Muscle of arm (tissue), 12 donors: Measurements from ENCODE around the gene ANKRD28. TPM values are rescaled to one million over a fixed set of nuclear protein-coding genes. Genes with fewer than 3 reads are reported as not detected.

Experiments
- DNase-seq: peaks from one replicate; pipeline ENCODE4 v3.0.0-alpha.2; 2013
- polyA plus RNA-seq, 12 donors: library from polyadenylated mRNA; unstranded; fragments of 120-200 nt; gene quantifications; one replicate each; pipeline ENCODE4 v1.2.1, GENCODE V29; 2013; ENCODE audit not compliant: insufficient read length in 12 of 12

Gene ANKRD28
- polyA plus RNA-seq, 12 donors: 21.5 to 42.9 (median 30.1) TPM; not detected in 1

- DNase-seq: no peak
These were observed 73.3 kb downstream of the ANKRD28 start for GRCh38 chr3:15724446-15724845.

DNA sequence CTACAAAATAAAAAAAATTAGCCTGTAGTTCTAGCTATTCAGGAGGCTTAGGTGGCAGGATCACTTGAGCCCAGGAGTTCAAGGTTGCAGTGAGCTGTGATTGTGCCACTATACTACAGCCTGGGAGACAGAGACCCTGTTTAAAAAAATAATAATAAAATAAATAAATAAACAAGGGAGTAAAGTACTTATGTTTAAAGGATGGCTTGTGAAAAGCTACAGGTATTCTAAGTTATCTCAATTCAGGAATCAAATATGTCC is 74.2 kb downstream of the ANKRD28 start:
- no peak for DNase-seq

GRCh38 chr3:15722877-15723623 is 74.7 kb downstream of the ANKRD28 start:
- no peak for DNase-seq

GRCh38 chr3:15716178-15716577 is 81.6 kb downstream of the ANKRD28 start:
- DNase-seq: no peak

DNA sequence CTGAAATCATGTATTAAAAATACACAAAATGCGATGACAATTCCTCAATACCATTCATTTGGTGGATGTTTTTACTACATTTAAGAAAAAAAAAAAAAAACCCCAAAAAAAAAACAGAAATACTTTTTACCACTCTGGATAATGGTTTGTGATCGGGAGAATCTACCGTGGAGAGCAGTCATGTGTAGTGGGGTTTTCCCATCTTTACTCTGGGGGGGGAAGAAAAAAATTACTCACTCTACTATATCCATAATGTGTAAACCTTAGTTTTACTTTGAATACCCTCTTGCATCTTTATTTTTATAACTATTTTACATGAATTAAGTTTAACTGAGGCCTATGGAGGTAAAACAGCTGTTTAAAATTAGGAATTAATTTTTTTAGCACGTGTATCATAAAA is 83.3 kb downstream of the ANKRD28 start:
- no peak for DNase-seq

DNA sequence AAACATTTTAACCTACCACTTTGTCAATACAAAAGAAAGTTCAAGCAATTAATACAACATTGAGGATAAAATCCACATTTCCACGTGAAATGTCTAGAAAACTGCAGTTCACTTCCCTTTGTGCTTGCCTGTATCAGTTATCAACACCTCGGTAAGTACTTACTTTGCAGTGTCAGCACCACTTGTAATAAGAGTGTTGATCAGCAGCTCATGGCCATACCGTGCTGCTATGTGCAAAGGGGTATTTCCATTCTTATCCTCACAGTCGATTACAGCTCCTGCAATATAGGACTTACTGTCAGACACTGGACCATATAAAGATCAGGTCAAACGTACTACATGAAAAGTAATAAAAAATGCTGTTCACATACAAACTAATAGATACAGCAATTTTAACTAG is 84.4 kb downstream of the ANKRD28 start:
- no peak for DNase-seq

- no peak for DNase-seq
These were observed 86.5 kb downstream of the ANKRD28 start for GRCh38 chr3:15711281-15711680.

GRCh38 chr3:15708882-15709677 is 88.7 kb downstream of the ANKRD28 start:
- DNase-seq: no peak

- DNase-seq: no peak
These were observed 90.0 kb downstream of the ANKRD28 start for GRCh38 chr3:15707779-15708178.

GRCh38 chr3:15703346-15703745 is 94.4 kb downstream of the ANKRD28 start:
- no peak for DNase-seq

- DNase-seq: no peak
These were observed 103.2 kb downstream of the ANKRD28 start for GRCh38 chr3:15694628-15695027.

GRCh38 chr3:15693355-15693754 is 104.4 kb downstream of the ANKRD28 start:
- DNase-seq: no peak

- DNase-seq: no peak
These were observed 107.0 kb downstream of the ANKRD28 start for GRCh38 chr3:15690748-15691147.

DNA sequence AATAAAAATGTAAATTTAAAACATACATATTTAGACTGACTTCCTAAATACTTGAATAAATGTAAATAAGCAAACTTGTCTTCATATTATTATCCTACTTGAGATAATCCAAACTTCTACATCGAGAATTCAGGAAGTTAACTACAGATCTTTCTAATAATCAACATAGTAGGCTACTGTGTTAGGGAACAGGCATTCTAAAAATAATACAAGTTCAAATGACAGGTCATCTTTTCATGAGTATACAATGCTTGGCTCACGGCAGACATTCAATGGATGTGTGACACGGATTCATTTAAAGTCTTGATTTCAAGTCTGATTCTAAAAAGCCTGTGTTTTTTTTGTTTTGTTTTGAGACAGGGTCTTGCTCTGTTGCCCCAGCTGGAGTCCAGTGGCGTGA is 107.5 kb downstream of the ANKRD28 start:
- no peak for DNase-seq

- no peak for DNase-seq
These were observed 111.9 kb downstream of the ANKRD28 start for GRCh38 chr3:15685927-15686326.

GRCh38 chr3:15683253-15683652 is 114.5 kb downstream of the ANKRD28 start:
- DNase-seq: no peak

DNA sequence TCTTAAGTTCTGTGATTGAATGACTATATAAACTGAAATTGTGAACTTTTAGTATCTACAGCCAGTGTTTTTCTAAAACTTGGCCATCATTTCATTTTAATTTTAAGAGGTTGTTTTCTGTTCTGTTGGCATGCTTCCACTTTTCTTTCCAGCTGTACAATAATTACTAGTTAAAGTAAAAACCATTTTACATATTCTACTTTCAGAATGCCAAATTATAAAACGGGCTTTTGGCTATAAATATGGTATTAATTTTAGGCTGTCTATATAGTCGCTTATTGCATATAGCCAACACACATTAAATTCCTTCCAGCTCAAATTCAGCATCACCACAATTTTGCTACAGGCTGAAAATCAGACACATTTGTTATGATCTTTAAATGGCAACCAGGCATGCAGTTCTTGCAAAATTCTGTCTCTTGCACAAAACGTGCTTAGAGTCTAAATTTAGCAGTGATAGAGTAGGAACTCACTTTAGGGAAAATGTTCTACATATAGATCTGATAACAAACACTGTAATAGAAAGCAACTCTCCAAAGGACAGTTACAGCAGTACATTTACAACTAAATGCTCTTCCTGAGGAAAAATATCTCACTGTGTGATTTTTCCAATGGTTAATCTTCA is 115.1 kb downstream of the ANKRD28 start:
- DNase-seq: peak; percentile 38

- DNase-seq: no peak
These were observed 116.1 kb downstream of the ANKRD28 start for GRCh38 chr3:15681668-15682067.

DNA sequence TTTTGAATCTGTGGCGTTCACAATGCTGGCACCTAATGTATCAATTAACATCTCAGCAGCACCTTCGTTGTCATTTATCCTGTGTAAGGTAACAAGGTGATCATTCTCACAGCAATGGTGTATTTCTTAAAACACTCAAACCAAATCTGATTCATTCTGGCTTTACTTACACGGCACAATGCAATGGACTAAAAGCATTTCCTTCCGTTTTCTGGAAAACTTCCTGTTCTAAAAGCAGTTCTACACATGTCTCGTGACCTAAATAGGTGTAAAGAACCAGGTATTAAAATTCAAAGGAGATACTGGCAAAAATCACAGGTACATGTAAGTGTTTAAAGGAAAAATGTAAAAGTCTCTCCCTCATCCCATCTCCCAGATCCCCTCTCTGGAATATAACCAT is 118.5 kb downstream of the ANKRD28 start:
- no peak for DNase-seq

- DNase-seq: no peak
These were observed 121.5 kb downstream of the ANKRD28 start for GRCh38 chr3:15676259-15676658.

DNA sequence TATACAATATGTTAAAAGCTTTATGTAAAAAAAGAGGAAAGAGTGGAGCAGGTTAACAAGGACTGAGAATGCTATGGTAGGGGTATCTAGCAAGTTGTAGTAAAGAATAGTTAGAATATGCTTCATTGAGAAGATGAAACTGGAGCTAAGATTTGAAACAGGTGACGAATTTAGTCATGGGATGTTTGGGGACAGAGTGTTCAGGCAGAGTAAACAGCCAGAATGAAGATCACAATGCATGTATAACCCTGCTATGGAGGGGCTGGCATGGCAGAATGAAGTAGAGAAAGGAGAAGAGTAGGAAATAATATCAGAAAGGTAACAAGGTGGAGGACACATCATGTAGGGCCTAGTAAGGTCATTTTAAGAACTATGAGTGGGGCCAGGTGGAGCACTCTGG is 124.2 kb downstream of the ANKRD28 start:
- DNase-seq: no peak

DNA sequence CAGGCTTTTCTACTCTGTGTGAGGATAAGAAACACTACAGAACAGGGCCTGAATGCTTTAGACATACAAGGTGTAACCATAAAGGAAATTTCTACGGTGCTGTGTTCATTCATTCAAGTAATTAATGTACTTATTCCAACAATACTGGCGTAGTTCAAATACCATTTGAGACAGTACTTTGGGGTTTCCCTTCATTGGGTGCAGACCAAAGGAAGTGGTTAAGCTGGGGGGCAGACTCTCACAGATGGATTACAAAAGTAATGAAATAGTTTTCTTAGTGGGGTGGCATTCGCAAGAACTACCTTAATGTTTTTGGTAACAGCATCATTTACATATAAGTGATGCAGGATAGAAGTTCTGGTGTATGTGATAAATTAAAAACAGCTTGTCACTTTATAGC is 130.3 kb downstream of the ANKRD28 start:
- DNase-seq: no peak

DNA sequence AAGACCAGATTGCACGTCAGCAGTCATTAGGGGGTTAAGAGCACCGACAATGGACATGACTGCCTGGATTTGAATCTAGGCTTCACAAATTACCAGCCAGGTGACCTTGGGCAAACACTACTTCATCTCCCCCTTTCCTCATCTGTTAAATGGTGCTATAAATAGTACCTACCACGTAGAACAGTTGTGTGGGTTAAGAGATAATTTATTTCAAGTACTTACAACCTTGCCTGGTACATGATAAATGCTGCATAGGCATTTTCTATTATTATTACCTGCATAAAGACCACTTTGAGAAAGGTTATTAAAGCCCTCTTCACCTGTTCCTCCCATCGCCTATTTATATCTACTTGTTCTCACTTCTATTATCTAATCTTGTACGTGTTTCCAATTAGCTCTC is 131.5 kb downstream of the ANKRD28 start:
- DNase-seq: no peak
